OCI-LY3 (cell line): ENCODE results near the gene RPAIN.

Experiments
- EZH2phosphoT487 ChIP-seq: fragments of 200-600 bp; shearing (Covaris generic); IDR thresholded peaks from 2 replicates; pipeline ENCODE4 v1.6.1; 2018; ENCODE audit warnings: antibody characterized with exemption, mixed run types, low read depth
- TF ChIP-seq, protein P1 (sequence below): fragments of 200-600, 300-600 bp; sonication (generic); IDR thresholded peaks from 2 replicates; pipeline ENCODE4 v1.5.1; 2014; ENCODE audit warnings: antibody characterized with exemption, low read length, low read depth

GRCh38 chr17:5431949-5432556 is 12.1 kb downstream of the RPAIN start:
- TF ChIP-seq EZH2phosphoT487, result no peak
- TF ChIP-seq, protein P1, sequence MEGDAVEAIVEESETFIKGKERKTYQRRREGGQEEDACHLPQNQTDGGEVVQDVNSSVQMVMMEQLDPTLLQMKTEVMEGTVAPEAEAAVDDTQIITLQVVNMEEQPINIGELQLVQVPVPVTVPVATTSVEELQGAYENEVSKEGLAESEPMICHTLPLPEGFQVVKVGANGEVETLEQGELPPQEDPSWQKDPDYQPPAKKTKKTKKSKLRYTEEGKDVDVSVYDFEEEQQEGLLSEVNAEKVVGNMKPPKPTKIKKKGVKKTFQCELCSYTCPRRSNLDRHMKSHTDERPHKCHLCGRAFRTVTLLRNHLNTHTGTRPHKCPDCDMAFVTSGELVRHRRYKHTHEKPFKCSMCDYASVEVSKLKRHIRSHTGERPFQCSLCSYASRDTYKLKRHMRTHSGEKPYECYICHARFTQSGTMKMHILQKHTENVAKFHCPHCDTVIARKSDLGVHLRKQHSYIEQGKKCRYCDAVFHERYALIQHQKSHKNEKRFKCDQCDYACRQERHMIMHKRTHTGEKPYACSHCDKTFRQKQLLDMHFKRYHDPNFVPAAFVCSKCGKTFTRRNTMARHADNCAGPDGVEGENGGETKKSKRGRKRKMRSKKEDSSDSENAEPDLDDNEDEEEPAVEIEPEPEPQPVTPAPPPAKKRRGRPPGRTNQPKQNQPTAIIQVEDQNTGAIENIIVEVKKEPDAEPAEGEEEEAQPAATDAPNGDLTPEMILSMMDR, result no peak
